Measurements from ENCODE around the gene UBE2Z. TPM values are rescaled to one million over a fixed set of nuclear protein-coding genes. Genes with fewer than 3 reads are reported as not detected.

Gene UBE2Z
- total RNA-seq, 1 experiment from 2014 or later: 131 TPM

- no peaks in the 10 kb centered on the region for H3F3A ChIP-seq (ENCODE audit: low read length, unreplicated experiment)
- DNase-seq (no peak), ATAC-seq (no peak)
- ChIA-PET CTCF (no interaction called here), POLR2A (ENCODE audit: unreplicated experiment) (no interaction called here)
- H2AFZ ChIP-seq (ENCODE audit: low read length): no peak overlapping the region
- H3K36me3 ChIP-seq (ENCODE audit: low read depth, low read length): peaks cover 25% of the 10 kb centered on the region
- H3K9ac ChIP-seq (ENCODE audit: low read length): no peak overlapping the region
- H3K4me3 ChIP-seq (ENCODE audit: low read length): no peak overlapping the region
- no peak for TF ChIP-seq EZH2phosphoT487 (IDR thresholded peaks at IDR 0.05; ENCODE audit: borderline replicate concordance, low read length)
- no peak for TF ChIP-seq EZH2 (IDR thresholded peaks at IDR 0.05; ENCODE audit: low read length, unreplicated experiment)
- TF ChIP-seq CTCF (conservative IDR thresholded peaks at IDR 0.05; ENCODE audit: low read depth, low read length): no peak
- no TSS peak for BruUV-seq (replicated peaks)
- no peaks in the 10 kb centered on the region for H3K9me3 ChIP-seq (ENCODE audit: low read length)
- no peaks in the 10 kb centered on the region for H3K27me3 ChIP-seq (ENCODE audit: low read length)
- no peaks in the 10 kb centered on the region for H3K9me2 ChIP-seq (replicated peaks; ENCODE audit: low read length)
- no peak overlapping the region for H3K4me2 ChIP-seq (ENCODE audit: low read length)
- H4K20me1 ChIP-seq (ENCODE audit: low read length): no peaks in the 10 kb centered on the region
- no peak overlapping the region for H3K27ac ChIP-seq (ENCODE audit: low read length)
- no peaks in the 10 kb centered on the region for H3K79me2 ChIP-seq (ENCODE audit: low read length)
- intact Hi-C loops (cut with micrococcal nuclease): no loop called here
- H3K4me1 ChIP-seq (ENCODE audit: insufficient read depth, low read length): no peaks in the 10 kb centered on the region
These were observed 47.8 kb upstream of the UBE2Z start for GRCh38 chr17:48860456-48860855.

GRCh38 chr17:48868916-48869500, 39.2 kb upstream of the UBE2Z start:
- Histone ChIP-seq H3K4me1 (ENCODE audit: insufficient read depth, low read length) (peaks cover 4% of the 10 kb centered on the region; the same call in 1 of the 2 replicates), H3K4me3 (ENCODE audit: low read length) (no peak overlapping the region), H3K9me3 (ENCODE audit: low read length) (no peaks in the 10 kb centered on the region), H3K4me2 (ENCODE audit: low read length) (no peak overlapping the region), H3K27ac (ENCODE audit: low read length) (no peak overlapping the region), H3K9me2 (replicated peaks; ENCODE audit: low read length) (no peaks in the 10 kb centered on the region), H3F3A (ENCODE audit: low read length, unreplicated experiment) (no peaks in the 10 kb centered on the region), H3K9ac (ENCODE audit: low read length) (no peak overlapping the region), H3K27me3 (ENCODE audit: low read length) (no peaks in the 10 kb centered on the region), H3K79me2 (ENCODE audit: low read length) (no peaks in the 10 kb centered on the region), H3K36me3 (ENCODE audit: low read depth, low read length) (no peaks in the 10 kb centered on the region), H4K20me1 (ENCODE audit: low read length) (no peaks in the 10 kb centered on the region), H2AFZ (ENCODE audit: low read length) (no peak overlapping the region)
- no TSS peak for BruUV-seq (replicated peaks)
- intact Hi-C loops (cut with micrococcal nuclease): no loop called here
- CTCF ChIA-PET: interaction anchor here (1.0 kb wide), 1 partner anchor 10 kb away, joined by 3 read pairs; no protein-coding TSS in a partner anchor
- no peak for ATAC-seq
- POLR2A ChIA-PET (ENCODE audit: unreplicated experiment): no interaction called here
- TF ChIP-seq EZH2 (IDR thresholded peaks at IDR 0.05; ENCODE audit: low read length, unreplicated experiment) (no peak), CTCF (conservative IDR thresholded peaks at IDR 0.05; ENCODE audit: low read depth, low read length) (no peak), EZH2phosphoT487 (IDR thresholded peaks at IDR 0.05; ENCODE audit: borderline replicate concordance, low read length) (no peak)
- no peak for DNase-seq

- Histone ChIP-seq H3K4me1 (ENCODE audit: insufficient read depth, low read length) (peaks cover 4% of the 10 kb centered on the region; the same call in 1 of the 2 replicates), H3K27ac (ENCODE audit: low read length) (no peak overlapping the region), H3K9me3 (ENCODE audit: low read length) (no peaks in the 10 kb centered on the region), H3K79me2 (ENCODE audit: low read length) (no peaks in the 10 kb centered on the region), H4K20me1 (ENCODE audit: low read length) (no peaks in the 10 kb centered on the region), H2AFZ (ENCODE audit: low read length) (no peak overlapping the region), H3K4me3 (ENCODE audit: low read length) (no peak overlapping the region), H3K27me3 (ENCODE audit: low read length) (no peaks in the 10 kb centered on the region), H3F3A (ENCODE audit: low read length, unreplicated experiment) (no peaks in the 10 kb centered on the region), H3K36me3 (ENCODE audit: low read depth, low read length) (no peaks in the 10 kb centered on the region), H3K4me2 (ENCODE audit: low read length) (no peak overlapping the region), H3K9ac (ENCODE audit: low read length) (no peak overlapping the region), H3K9me2 (replicated peaks; ENCODE audit: low read length) (no peaks in the 10 kb centered on the region)
- intact Hi-C loops (cut with micrococcal nuclease): no loop called here
- POLR2A ChIA-PET (ENCODE audit: unreplicated experiment): no interaction called here
- ATAC-seq (no peak), DNase-seq (no peak)
- TF ChIP-seq EZH2 (IDR thresholded peaks at IDR 0.05; ENCODE audit: low read length, unreplicated experiment) (no peak), CTCF (conservative IDR thresholded peaks at IDR 0.05; ENCODE audit: low read depth, low read length) (no peak), EZH2phosphoT487 (IDR thresholded peaks at IDR 0.05; ENCODE audit: borderline replicate concordance, low read length) (no peak)
- BruUV-seq (replicated peaks): no TSS peak
- CTCF ChIA-PET: interaction anchor here (1.0 kb wide), 1 partner anchor 9 kb away, joined by 3 read pairs; no protein-coding TSS in a partner anchor
These were observed 38.3 kb upstream of the UBE2Z start for GRCh38 chr17:48869821-48870318.

All from PC-3 (cell line).